ENCODE measurements around the gene ARMH3. TPM values are rescaled to one million over a fixed set of nuclear protein-coding genes. Genes with fewer than 3 reads are reported as not detected.
"Not testable (repeated sequence)": the region's sequence is repeated elsewhere in the genome, so short reads cannot be mapped to it uniquely, and the experiment has no call there.

The ARMH3 gene
- total RNA-seq, 4 donors from 2014 or later: 9.7 to 14.9 (median 13.4) TPM

DNA sequence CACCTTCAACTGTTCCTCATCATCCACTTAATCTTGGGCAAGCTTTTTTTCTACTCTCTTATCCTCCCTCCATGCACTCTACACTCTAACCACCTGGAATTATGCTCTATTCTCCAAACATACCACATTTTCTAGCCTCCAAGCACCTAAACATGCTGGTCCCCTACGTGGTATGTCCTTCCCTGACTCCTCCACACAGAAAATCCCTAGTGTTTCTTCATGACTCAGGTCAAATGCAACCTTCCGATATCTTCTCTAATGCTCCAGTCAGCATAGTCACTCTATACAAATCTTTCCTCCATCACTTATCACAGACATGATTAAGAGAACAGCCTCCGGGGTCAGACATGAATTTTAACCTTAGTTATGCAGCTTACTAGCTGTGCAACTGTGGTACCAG is 68.8 kb downstream of the ARMH3 start:
- intact Hi-C loops (cut with DNase I; ENCODE audit: low total_unique reads): no loop called here
- no peak for ATAC-seq
- Histone ChIP-seq H3K27me3 (no peaks in the 10 kb centered on the region), H3K4me3 (no peak overlapping the region), H3K9me3 (no peaks in the 10 kb centered on the region), H3K27ac (no peak overlapping the region), H3K4me1 (no peaks in the 10 kb centered on the region), H3K36me3 (peaks cover 0 to 65% of the 10 kb centered on the region in 2 donors)
- no peak for TF ChIP-seq POLR2A (IDR thresholded peaks at IDR 0.05)
- TF ChIP-seq, protein P1, sequence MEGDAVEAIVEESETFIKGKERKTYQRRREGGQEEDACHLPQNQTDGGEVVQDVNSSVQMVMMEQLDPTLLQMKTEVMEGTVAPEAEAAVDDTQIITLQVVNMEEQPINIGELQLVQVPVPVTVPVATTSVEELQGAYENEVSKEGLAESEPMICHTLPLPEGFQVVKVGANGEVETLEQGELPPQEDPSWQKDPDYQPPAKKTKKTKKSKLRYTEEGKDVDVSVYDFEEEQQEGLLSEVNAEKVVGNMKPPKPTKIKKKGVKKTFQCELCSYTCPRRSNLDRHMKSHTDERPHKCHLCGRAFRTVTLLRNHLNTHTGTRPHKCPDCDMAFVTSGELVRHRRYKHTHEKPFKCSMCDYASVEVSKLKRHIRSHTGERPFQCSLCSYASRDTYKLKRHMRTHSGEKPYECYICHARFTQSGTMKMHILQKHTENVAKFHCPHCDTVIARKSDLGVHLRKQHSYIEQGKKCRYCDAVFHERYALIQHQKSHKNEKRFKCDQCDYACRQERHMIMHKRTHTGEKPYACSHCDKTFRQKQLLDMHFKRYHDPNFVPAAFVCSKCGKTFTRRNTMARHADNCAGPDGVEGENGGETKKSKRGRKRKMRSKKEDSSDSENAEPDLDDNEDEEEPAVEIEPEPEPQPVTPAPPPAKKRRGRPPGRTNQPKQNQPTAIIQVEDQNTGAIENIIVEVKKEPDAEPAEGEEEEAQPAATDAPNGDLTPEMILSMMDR (IDR thresholded peaks at IDR 0.05 in 4 of 5, conservative IDR thresholded peaks at IDR 0.05 in 1 of 5): no peak
- in situ Hi-C loops (cut with MboI; ENCODE audit: low sequenced_read_pairs in 4 of 4): no loop called here
- DNase-seq: no peak

GRCh38 chr10:101986624-101986971 is 69.4 kb downstream of the ARMH3 start:
- H3K27me3 ChIP-seq: no peaks in the 10 kb centered on the region
- H3K9me3 ChIP-seq: no peaks in the 10 kb centered on the region
- no peak for ATAC-seq
- no peak overlapping the region for H3K27ac ChIP-seq
- TF ChIP-seq, protein P1 (IDR thresholded peaks at IDR 0.05 in 4 of 5, conservative IDR thresholded peaks at IDR 0.05 in 1 of 5): no peak
- TF ChIP-seq POLR2A (IDR thresholded peaks at IDR 0.05): no peak
- H3K36me3 ChIP-seq: peaks cover 0 to 60% of the 10 kb centered on the region in 2 donors
- in situ Hi-C loops (cut with MboI; ENCODE audit: low sequenced_read_pairs in 4 of 4): no loop called here
- intact Hi-C loops (cut with DNase I; ENCODE audit: low total_unique reads): no loop called here
- no peak overlapping the region for H3K4me3 ChIP-seq
- DNase-seq: no peak
- H3K4me1 ChIP-seq: no peaks in the 10 kb centered on the region

DNA sequence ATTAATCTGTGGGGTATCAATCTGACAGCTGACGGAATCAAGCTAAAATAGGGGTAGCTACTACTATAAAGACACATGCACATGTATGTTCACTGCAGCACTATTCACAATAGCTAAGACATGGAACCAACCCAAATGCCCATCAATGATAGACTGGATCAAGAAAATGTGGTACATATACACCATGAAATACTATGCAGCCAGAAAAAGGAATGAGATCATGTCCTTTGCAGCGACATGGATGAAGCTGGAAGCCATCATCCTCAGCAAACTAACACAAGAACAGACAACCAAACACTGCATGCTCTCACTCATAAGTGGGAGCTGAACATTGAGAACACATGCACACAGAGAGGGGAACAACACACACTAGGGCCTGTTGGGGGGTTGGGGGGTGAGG is 75.3 kb downstream of the ARMH3 start:
- in situ Hi-C loops (cut with MboI; ENCODE audit: low sequenced_read_pairs in 4 of 4); ATAC-seq; H3K4me3 ChIP-seq; intact Hi-C loops (cut with DNase I; ENCODE audit: low total_unique reads); H3K9me3 ChIP-seq; DNase-seq; H3K27ac ChIP-seq; H3K4me1 ChIP-seq; H3K27me3 ChIP-seq: not testable (repeated sequence)
- H3K36me3 ChIP-seq: peaks cover 0 to 15% of the 10 kb centered on the region in 2 donors

GRCh38 chr10:101974091-101974971 is 81.6 kb downstream of the ARMH3 start:
- Histone ChIP-seq H3K27ac (peak overlapping the region in 2 of 4 donors; percentile 11 to 64), H3K4me1 (peaks cover 5 to 22% of the 10 kb centered on the region in 2 donors), H3K27me3 (no peaks in the 10 kb centered on the region), H3K9me3 (no peaks in the 10 kb centered on the region), H3K36me3 (peaks cover 0 to 43% of the 10 kb centered on the region in 2 donors), H3K4me3 (no peak overlapping the region)
- TF ChIP-seq, protein P1 (IDR thresholded peaks at IDR 0.05 in 4 of 5, conservative IDR thresholded peaks at IDR 0.05 in 1 of 5): no peak
- no peak for TF ChIP-seq POLR2A (IDR thresholded peaks at IDR 0.05)
- in situ Hi-C loops (cut with MboI; ENCODE audit: low sequenced_read_pairs in 4 of 4) (no loop called here), intact Hi-C loops (cut with DNase I; ENCODE audit: low total_unique reads) (no loop called here)
- DNase-seq (no peak), ATAC-seq (peak in 1 of 2 donors; percentile 25)

- TF ChIP-seq, protein P1 (IDR thresholded peaks at IDR 0.05 in 4 of 5, conservative IDR thresholded peaks at IDR 0.05 in 1 of 5): no peak
- TF ChIP-seq POLR2A (IDR thresholded peaks at IDR 0.05): no peak
- intact Hi-C loops (cut with DNase I; ENCODE audit: low total_unique reads): no loop called here
- no peak for ATAC-seq
Measured at GRCh38 chr10:101972761-101973160, 83.2 kb downstream of the ARMH3 start.

More at GRCh38 chr10:101972761-101973160, 83.2 kb downstream of the ARMH3 start:
- peaks cover 0 to 45% of the 10 kb centered on the region in 2 donors for H3K36me3 ChIP-seq
- H3K4me1 ChIP-seq: peaks cover 15 to 38% of the 10 kb centered on the region in 2 donors
- H3K4me3 ChIP-seq: no peak overlapping the region
- peak overlapping the region in 3 of 4 donors; percentile 8 to 21 (median 11) for H3K27ac ChIP-seq
- no peaks in the 10 kb centered on the region for H3K9me3 ChIP-seq
- H3K27me3 ChIP-seq: no peaks in the 10 kb centered on the region
- DNase-seq: no peak
- in situ Hi-C loops (cut with MboI; ENCODE audit: low sequenced_read_pairs in 4 of 4): no loop called here

Measured in gastrocnemius medialis (tissue), 4 donors.